AG04450 (cell line): ENCODE measurements around the gene PSMB2. TPM values are rescaled to one million over a fixed set of nuclear protein-coding genes. Genes with fewer than 3 reads are reported as not detected.

Source experiments
- CTCF ChIA-PET: fragments of 300-600, 350-600 bp; formaldehyde crosslinking; extraction: SDS; loops from one replicate; lab custom pipeline; 2022; ENCODE audit warnings: antibody characterized with exemption, inconsistent platforms; lab: Charles Lee
- POLR2A ChIA-PET: fragments of 350-600 bp; formaldehyde crosslinking; extraction: SDS; loops from one replicate; lab custom pipeline; 2021; ENCODE audit warnings: antibody characterized with exemption, inconsistent platforms; lab: Yijun Ruan, JAX
- DNase-seq: peaks from one replicate; pipeline ENCODE4 v3.0.0-alpha.2; 2011; ENCODE audit warnings: low read depth, low spot score
- H3K27ac ChIP-seq: one replicate; pipeline ENCODE4 v1.5.1; 2012; ENCODE audit warnings: low read depth, low read length, control low read depth
- H3K27me3 ChIP-seq: one replicate; pipeline ENCODE4 v1.6.0; 2012; ENCODE audit warnings: low read length; ENCODE audit not compliant: control insufficient read depth, insufficient read depth
- H3K4me3 ChIP-seq: 2 replicates; pipeline ENCODE4 v1.5.1; 2011; ENCODE audit warnings: mild to moderate bottlenecking, low read depth, low read length, control low read depth
- H3K9me3 ChIP-seq: 2 replicates; pipeline ENCODE4 v1.5.1; 2012; ENCODE audit warnings: low read length; ENCODE audit not compliant: control insufficient read depth, insufficient read depth
- polyA plus RNA-seq: library from polyadenylated mRNA; depleted of rRNA; stranded (reverse); fragments of >200 nt; gene quantifications from 2 replicates; pipeline ENCODE4 v1.2.3, GENCODE V29; 2011
- TF ChIP-seq, protein P1 (sequence below): IDR thresholded peaks from 2 replicates; pipeline ENCODE4 v1.5.1; 2011; ENCODE audit warnings: low read depth, low read length, control low read depth, inconsistent platforms

PSMB2 gene
- polyA plus RNA-seq, 1 experiment: 99.1 TPM

DNA sequence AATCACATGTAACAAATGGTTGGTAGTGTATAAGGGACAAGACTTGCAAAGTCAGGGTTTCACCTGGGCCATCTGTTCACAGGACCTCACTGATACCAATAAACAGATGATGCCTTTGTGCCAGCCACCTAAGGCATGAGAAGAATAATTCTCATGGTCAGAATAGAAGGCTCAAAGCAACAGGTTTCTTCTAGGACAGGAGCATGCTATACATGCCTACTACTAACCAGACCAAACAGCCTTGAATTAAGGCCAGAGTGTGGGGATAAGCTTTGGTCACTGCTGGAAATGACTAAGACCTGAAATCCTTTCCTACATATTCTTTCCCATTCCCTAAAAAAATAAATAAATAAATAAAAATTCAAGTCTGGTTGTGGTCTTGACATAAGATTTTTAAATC is 17.5 kb downstream of the PSMB2 start:
- DNase-seq: no peak
- Histone ChIP-seq H3K9me3 (no peaks in the 10 kb centered on the region), H3K27ac (no peak overlapping the region), H3K27me3 (no peaks in the 10 kb centered on the region), H3K4me3 (no peak overlapping the region)
- POLR2A ChIA-PET: no interaction called here
- TF ChIP-seq, protein P1, sequence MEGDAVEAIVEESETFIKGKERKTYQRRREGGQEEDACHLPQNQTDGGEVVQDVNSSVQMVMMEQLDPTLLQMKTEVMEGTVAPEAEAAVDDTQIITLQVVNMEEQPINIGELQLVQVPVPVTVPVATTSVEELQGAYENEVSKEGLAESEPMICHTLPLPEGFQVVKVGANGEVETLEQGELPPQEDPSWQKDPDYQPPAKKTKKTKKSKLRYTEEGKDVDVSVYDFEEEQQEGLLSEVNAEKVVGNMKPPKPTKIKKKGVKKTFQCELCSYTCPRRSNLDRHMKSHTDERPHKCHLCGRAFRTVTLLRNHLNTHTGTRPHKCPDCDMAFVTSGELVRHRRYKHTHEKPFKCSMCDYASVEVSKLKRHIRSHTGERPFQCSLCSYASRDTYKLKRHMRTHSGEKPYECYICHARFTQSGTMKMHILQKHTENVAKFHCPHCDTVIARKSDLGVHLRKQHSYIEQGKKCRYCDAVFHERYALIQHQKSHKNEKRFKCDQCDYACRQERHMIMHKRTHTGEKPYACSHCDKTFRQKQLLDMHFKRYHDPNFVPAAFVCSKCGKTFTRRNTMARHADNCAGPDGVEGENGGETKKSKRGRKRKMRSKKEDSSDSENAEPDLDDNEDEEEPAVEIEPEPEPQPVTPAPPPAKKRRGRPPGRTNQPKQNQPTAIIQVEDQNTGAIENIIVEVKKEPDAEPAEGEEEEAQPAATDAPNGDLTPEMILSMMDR: no peak
- CTCF ChIA-PET: interaction anchor here (1.0 kb wide), 1 partner anchor 103 kb away, joined by 4 read pairs; no protein-coding TSS in a partner anchor

DNA sequence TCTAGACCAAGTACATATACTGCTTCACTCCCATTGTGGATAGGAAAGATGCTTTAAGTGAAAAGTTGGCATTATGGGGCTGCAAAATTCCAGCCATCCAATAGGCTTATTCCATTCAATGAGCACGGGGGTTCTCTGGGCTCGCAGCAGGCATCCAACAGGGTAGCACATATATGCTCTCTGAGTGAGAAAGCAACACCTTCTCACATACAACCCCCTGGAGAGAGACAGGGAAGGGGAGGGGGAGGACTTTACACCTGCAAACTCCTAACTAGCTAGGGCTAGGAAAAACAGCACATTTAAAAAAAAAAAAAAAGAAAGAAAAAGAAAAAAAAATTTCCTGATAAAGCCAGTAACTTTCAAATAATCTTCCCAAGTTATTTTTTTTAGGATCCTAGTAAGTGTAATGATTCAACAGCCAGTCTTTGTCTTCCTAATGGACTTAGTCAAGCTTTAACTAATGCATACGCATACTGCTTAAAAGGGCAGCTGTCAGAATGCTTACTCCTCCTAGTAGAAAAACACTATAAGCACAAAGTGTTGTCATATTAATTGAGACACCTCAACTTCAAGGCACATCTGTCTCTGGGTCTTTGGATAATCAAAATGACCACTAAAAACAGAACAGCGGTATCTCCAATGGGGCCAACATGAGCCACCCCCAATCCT is 18.7 kb downstream of the PSMB2 start:
- ChIA-PET POLR2A (no interaction called here), CTCF (no interaction called here)
- Histone ChIP-seq H3K27ac (no peak overlapping the region), H3K4me3 (no peak overlapping the region), H3K9me3 (no peaks in the 10 kb centered on the region), H3K27me3 (no peaks in the 10 kb centered on the region)
- DNase-seq: no peak
- TF ChIP-seq, protein P1: no peak

- ChIA-PET POLR2A (no interaction called here), CTCF (interaction anchor here (1.0 to 1.4 kb wide), 5 partner anchors 51 to 168 kb away, joined by 3 to 11 read pairs (median 3); no protein-coding TSS in a partner anchor)
Observed at GRCh38 chr1:35619237-35620121, 21.8 kb downstream of the PSMB2 start.

DNA sequence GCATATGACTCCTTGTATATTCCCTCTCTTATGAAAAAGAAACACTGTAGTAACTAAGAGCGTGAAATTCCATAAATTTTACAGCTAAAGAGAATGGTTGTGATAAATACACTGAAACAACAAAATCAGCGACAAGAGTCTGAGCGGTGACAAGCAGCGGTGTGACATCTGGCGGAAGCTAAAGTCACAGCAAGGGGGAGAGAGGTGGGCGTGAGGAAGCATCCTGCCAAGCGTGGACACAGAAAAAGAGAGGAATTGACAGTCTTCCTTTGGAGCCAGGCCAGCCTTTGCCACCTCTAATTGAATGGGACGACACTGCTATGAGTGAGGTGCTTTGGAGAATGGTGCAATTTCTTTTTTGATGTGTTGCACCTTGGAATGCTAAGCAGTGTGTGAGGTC is 25.9 kb downstream of the PSMB2 start:
- Histone ChIP-seq H3K4me3 (no peak overlapping the region), H3K27ac (no peak overlapping the region), H3K27me3 (no peaks in the 10 kb centered on the region), H3K9me3 (no peaks in the 10 kb centered on the region)
- POLR2A ChIA-PET: no interaction called here
- TF ChIP-seq, protein P1: no peak
- CTCF ChIA-PET: interaction anchor here (1.5 kb wide), 1 partner anchor 100 kb away, joined by 5 read pairs; no protein-coding TSS in a partner anchor
- no peak for DNase-seq

More at GRCh38 chr1:35619237-35620121, 21.8 kb downstream of the PSMB2 start:
- H3K4me3 ChIP-seq: no peak overlapping the region
- no peak overlapping the region for H3K27ac ChIP-seq
- TF ChIP-seq, protein P1: no peak
- no peaks in the 10 kb centered on the region for H3K27me3 ChIP-seq
- no peaks in the 10 kb centered on the region for H3K9me3 ChIP-seq
- no peak for DNase-seq

DNA sequence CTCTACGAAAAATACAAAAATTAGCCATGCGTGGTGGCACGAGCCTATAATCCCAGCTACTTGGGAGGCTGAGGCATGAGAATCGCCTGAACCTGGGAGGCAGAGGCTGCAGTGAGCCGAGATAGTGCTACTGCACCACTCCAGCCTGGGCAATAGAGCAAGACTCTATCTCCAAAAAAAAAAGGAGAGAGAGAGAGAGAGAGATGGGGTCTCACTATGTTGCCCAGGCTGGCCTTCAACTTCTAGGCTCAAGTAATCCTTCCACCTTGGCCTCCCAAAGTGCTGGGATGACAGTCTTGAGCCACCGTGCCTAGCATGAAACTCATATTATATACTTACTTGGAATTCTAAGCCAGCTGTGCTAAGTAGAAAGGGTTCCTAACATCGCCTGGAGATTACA is 29.7 kb downstream of the PSMB2 start:
- ChIA-PET CTCF (interaction anchor here (0.7 kb wide), 1 partner anchor 13 kb away, joined by 4 read pairs; no protein-coding TSS in a partner anchor), POLR2A (no interaction called here)
- no peak overlapping the region for H3K4me3 ChIP-seq
- H3K9me3 ChIP-seq: no peaks in the 10 kb centered on the region
- no peaks in the 10 kb centered on the region for H3K27me3 ChIP-seq
- no peak for DNase-seq
- TF ChIP-seq, protein P1: no peak
- no peak overlapping the region for H3K27ac ChIP-seq
